ENCODE data around the gene TMEM198.

DNA sequence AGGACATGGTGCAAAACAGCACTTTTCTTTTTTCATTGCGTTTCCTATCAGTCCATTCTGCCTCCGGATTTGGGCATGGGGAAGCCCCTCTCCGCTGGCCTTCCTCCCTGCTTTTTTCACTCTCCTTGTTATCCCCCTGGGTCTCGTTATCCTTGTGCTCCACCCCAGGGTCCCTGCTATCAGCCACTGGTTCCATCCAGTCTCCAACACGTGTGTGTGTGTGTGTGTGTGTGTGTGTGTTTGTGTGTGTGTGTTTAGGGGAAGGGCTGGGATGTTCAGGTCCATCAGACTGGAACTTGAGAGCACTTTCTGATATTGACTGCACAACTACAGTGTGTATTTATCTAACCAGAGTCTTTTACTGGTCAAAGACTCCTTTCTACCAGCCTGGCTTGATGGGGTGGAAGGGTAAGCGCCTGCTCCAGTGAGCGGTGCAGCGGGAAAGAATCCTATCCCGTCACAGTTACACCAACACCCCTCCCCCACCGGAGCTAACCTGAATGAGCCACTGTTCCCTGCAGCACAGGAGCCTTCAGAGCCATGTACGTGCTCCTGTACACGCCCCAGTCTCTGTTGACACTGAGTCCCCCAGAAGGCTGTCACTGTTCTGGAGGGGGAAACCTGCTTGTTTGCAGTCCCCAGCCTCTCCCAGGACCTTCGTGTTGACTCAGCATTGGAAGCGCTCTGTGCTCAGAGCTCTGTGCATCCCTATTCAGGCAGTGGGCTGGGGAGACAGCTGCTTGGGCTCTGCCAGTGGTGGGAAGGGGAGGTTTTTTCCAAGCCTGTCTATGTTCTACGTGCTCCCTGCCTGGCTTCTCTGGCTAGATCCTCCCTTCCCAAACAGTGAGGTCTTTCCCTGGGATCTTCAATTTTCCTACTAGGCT lies 32.9 kb downstream of the TMEM198 start:
- TF ChIP-seq CTCF (IDR thresholded peaks at IDR 0.05) (no peak), POLR2A (IDR thresholded peaks at IDR 0.05) (no peak)
